Karpas-422 (cell line): ENCODE data around the gene C9orf153. TPM values are rescaled to one million over a fixed set of nuclear protein-coding genes. Genes with fewer than 3 reads are reported as not detected.
"Not testable (repeated sequence)": the region's sequence is repeated elsewhere in the genome, so short reads cannot be mapped to it uniquely, and the experiment has no call there.

Experiments
- DNase-seq: peaks from one replicate; pipeline ENCODE4 v3.0.0-alpha.2; 2015
- H2AFZ ChIP-seq: fragments of 200-600 bp; sonication (generic); 2 replicates; pipeline ENCODE4 v1.6.1; 2014; ENCODE audit warnings: antibody characterized with exemption, low read length, mixed read lengths
- H3K27ac ChIP-seq: fragments of 200-600 bp; sonication (generic); 2 replicates; pipeline ENCODE4 v1.5.1; 2014; ENCODE audit warnings: mild to moderate bottlenecking, low read length, moderate library complexity
- H3K27me3 ChIP-seq: fragments of 200-600 bp; sonication (generic); 2 replicates; pipeline ENCODE4 v1.6.1; 2014; ENCODE audit warnings: low read length, mixed read lengths
- H3K36me3 ChIP-seq: fragments of 200-600 bp; sonication (generic); 2 replicates; pipeline ENCODE4 v1.6.1; 2014; ENCODE audit warnings: low read length, mixed read lengths; ENCODE audit not compliant: insufficient read depth
- H3K4me1 ChIP-seq: fragments of 200-600 bp; sonication (generic); 2 replicates; pipeline ENCODE4 v1.6.1; 2014; ENCODE audit warnings: mild to moderate bottlenecking, low read length, mixed read lengths
- H3K4me2 ChIP-seq: fragments of 200-600 bp; sonication (generic); 2 replicates; pipeline ENCODE4 v1.6.1; 2014; ENCODE audit warnings: low read length, low read depth, mild to moderate bottlenecking; ENCODE audit not compliant: poor library complexity, severe bottlenecking
- H3K4me3 ChIP-seq: fragments of 200-600 bp; sonication (generic); 2 replicates; pipeline ENCODE4 v1.5.1; 2014; ENCODE audit warnings: mild to moderate bottlenecking, antibody characterized with exemption, low read length, mixed read lengths
- H3K79me2 ChIP-seq: fragments of 200-600 bp; sonication (generic); 2 replicates; pipeline ENCODE4 v1.6.1; 2014; ENCODE audit warnings: mild to moderate bottlenecking, low read length, mixed read lengths
- H3K9ac ChIP-seq: fragments of 200-600 bp; sonication (generic); 2 replicates; pipeline ENCODE4 v1.6.0; 2014; ENCODE audit warnings: low read length
- H3K9me2 ChIP-seq: fragments of 200-600 bp; sonication (generic), shearing (Covaris generic); replicated peaks from 2 replicates; pipeline ENCODE4 v1.6.0; 2014; ENCODE audit warnings: mild to moderate bottlenecking, low read length, moderate library complexity; ENCODE audit not compliant: insufficient read depth
- H3K9me3 ChIP-seq: fragments of 300-700, 200-600 bp; sonication (generic); 2 replicates; pipeline ENCODE4 v1.6.1; 2014; ENCODE audit warnings: low read length, mixed read lengths
- H4K20me1 ChIP-seq: fragments of 200-600 bp; sonication (generic); 2 replicates; pipeline ENCODE4 v1.6.1; 2014; ENCODE audit warnings: mild to moderate bottlenecking, antibody characterized with exemption, low read length, low read depth; ENCODE audit not compliant: insufficient read depth
- total RNA-seq: library from RNA; depleted of rRNA; stranded (reverse); fragments of >200 nt; shearing (Covaris generic); gene quantifications from 2 replicates; pipeline ENCODE4 v1.2.3, GENCODE V29; 2014; ENCODE audit warnings: low replicate concordance; rRNA removed

Gene C9orf153
- 2.9 TPM in 1 of 2 replicates, not detected in the other for total RNA-seq

- H3K4me3 ChIP-seq: no peak within 1 kb of the TSS
Measured at GRCh38 chr9:86259557-86259956, at the start of gene C9orf153. TSS of gene C9orf153 (minus strand) at chr9:86259657. CDS start at chr9:86229603, 30,054 bp downstream.

GRCh38 chr9:86308687-86309086, 49.2 kb upstream of the C9orf153 start:
- H3K9ac ChIP-seq: no peak overlapping the region
- H3K36me3 ChIP-seq: peaks cover 67% of the 10 kb centered on the region
- H3K79me2 ChIP-seq: peaks cover 12% of the 10 kb centered on the region; the same call in 1 of the 2 replicates
- no peaks in the 10 kb centered on the region for H4K20me1 ChIP-seq
- H3K9me2 ChIP-seq: no peaks in the 10 kb centered on the region
- no peak overlapping the region for H3K27ac ChIP-seq
- no peak overlapping the region for H2AFZ ChIP-seq
- peaks cover 8% of the 10 kb centered on the region for H3K4me1 ChIP-seq
- no peak for DNase-seq
- H3K4me3 ChIP-seq: no peak overlapping the region
- H3K9me3 ChIP-seq: no peaks in the 10 kb centered on the region
- H3K4me2 ChIP-seq: no peak overlapping the region
- H3K27me3 ChIP-seq: no peaks in the 10 kb centered on the region

More at GRCh38 chr9:86259557-86259956, at the start of gene C9orf153:
- H3K9ac ChIP-seq: no peak within 1 kb of the TSS
- H3K36me3 ChIP-seq: 0 out of 2 replicates have a peak, but pooled peaks cover 5% of the 10 kb centered on the region
- H2AFZ ChIP-seq: no peak within 1 kb of the TSS
- no peaks in the 10 kb centered on the region for H3K27me3 ChIP-seq
- H4K20me1 ChIP-seq: no peaks in the 10 kb centered on the region
- no peak within 1 kb of the TSS for H3K4me2 ChIP-seq
- DNase-seq: no peak
- H3K9me2 ChIP-seq: no peaks in the 10 kb centered on the region
- H3K27ac ChIP-seq: no peak within 1 kb of the TSS
- no peaks in the 10 kb centered on the region for H3K9me3 ChIP-seq
- H3K4me1 ChIP-seq: no peaks in the 10 kb centered on the region
- H3K79me2 ChIP-seq: no peaks in the 10 kb centered on the region

GRCh38 chr9:86304236-86304730, 44.8 kb upstream of the C9orf153 start:
- H3K27ac ChIP-seq: no peak overlapping the region; the same call in 1 of the 2 replicates
- H3K4me1 ChIP-seq: peaks cover 31% of the 10 kb centered on the region
- H2AFZ ChIP-seq: no peak overlapping the region
- no peaks in the 10 kb centered on the region for H3K27me3 ChIP-seq
- no peaks in the 10 kb centered on the region for H4K20me1 ChIP-seq
- DNase-seq: no peak
- no peak overlapping the region for H3K4me3 ChIP-seq
- no peaks in the 10 kb centered on the region for H3K9me3 ChIP-seq
- H3K9ac ChIP-seq: no peak overlapping the region
- peaks cover 13% of the 10 kb centered on the region; the same call in 1 of the 2 replicates for H3K79me2 ChIP-seq
- H3K9me2 ChIP-seq: no peaks in the 10 kb centered on the region
- H3K36me3 ChIP-seq: peaks cover 79% of the 10 kb centered on the region
- no peak overlapping the region for H3K4me2 ChIP-seq

- Histone ChIP-seq H2AFZ (no peak overlapping the region), H3K9ac (no peak overlapping the region), H4K20me1 (no peaks in the 10 kb centered on the region), H3K4me1 (peaks cover 31% of the 10 kb centered on the region), H3K4me3 (no peak overlapping the region), H3K4me2 (no peak overlapping the region), H3K9me3 (no peaks in the 10 kb centered on the region), H3K79me2 (peaks cover 11% of the 10 kb centered on the region; the same call in 1 of the 2 replicates), H3K27ac (no peak overlapping the region), H3K9me2 (no peaks in the 10 kb centered on the region), H3K27me3 (no peaks in the 10 kb centered on the region), H3K36me3 (peaks cover 73% of the 10 kb centered on the region)
- no peak for DNase-seq
Measured at GRCh38 chr9:86303316-86303975, 44.0 kb upstream of the C9orf153 start.

GRCh38 chr9:86301686-86302085, 42.2 kb upstream of the C9orf153 start:
- no peak for DNase-seq
- Histone ChIP-seq H3K4me3 (no peak overlapping the region), H3K9me3 (no peaks in the 10 kb centered on the region), H3K9ac (no peak overlapping the region), H3K27ac (peak overlapping the region; percentile 75), H3K36me3 (peaks cover 76% of the 10 kb centered on the region), H3K9me2 (no peaks in the 10 kb centered on the region), H4K20me1 (no peaks in the 10 kb centered on the region), H3K4me2 (peak overlapping the region; percentile 8), H2AFZ (no peak overlapping the region), H3K27me3 (no peaks in the 10 kb centered on the region), H3K4me1 (peaks cover 31% of the 10 kb centered on the region), H3K79me2 (peaks cover 11% of the 10 kb centered on the region; the same call in 1 of the 2 replicates)

GRCh38 chr9:86300701-86301100, 41.2 kb upstream of the C9orf153 start:
- Histone ChIP-seq H3K36me3 (peaks cover 73% of the 10 kb centered on the region), H3K79me2 (peaks cover 18% of the 10 kb centered on the region; the same call in 1 of the 2 replicates), H3K9ac (no peak overlapping the region), H2AFZ (no peak overlapping the region), H3K27me3 (no peaks in the 10 kb centered on the region), H3K9me2 (no peaks in the 10 kb centered on the region), H4K20me1 (no peaks in the 10 kb centered on the region), H3K4me3 (no peak overlapping the region), H3K27ac (peak overlapping the region; percentile 75), H3K9me3 (no peaks in the 10 kb centered on the region), H3K4me1 (peaks cover 31% of the 10 kb centered on the region), H3K4me2 (peak overlapping the region; percentile 14)
- peak; percentile 53 for DNase-seq

GRCh38 chr9:86298873-86299272, 39.4 kb upstream of the C9orf153 start:
- DNase-seq: no peak
- Histone ChIP-seq H3K4me1 (peaks cover 23% of the 10 kb centered on the region), H3K9me3 (no peaks in the 10 kb centered on the region), H3K9me2 (no peaks in the 10 kb centered on the region), H3K9ac (no peak overlapping the region), H3K27ac (no peak overlapping the region), H3K27me3 (no peaks in the 10 kb centered on the region), H3K4me3 (no peak overlapping the region), H3K36me3 (peaks cover 62% of the 10 kb centered on the region), H4K20me1 (no peaks in the 10 kb centered on the region), H2AFZ (no peak overlapping the region), H3K4me2 (no peak overlapping the region), H3K79me2 (peaks cover 12% of the 10 kb centered on the region; the same call in 1 of the 2 replicates)

GRCh38 chr9:86290341-86290740, 30.9 kb upstream of the C9orf153 start:
- 0 out of 2 replicates have a peak overlapping the region, but pooled peaks have one; percentile 9 for H3K27ac ChIP-seq
- H4K20me1 ChIP-seq, H2AFZ ChIP-seq, H3K9me2 ChIP-seq, H3K4me2 ChIP-seq, H3K27me3 ChIP-seq, H3K9me3 ChIP-seq, H3K9ac ChIP-seq, H3K4me3 ChIP-seq, DNase-seq: not testable (repeated sequence)
- peaks cover 16% of the 10 kb centered on the region; the same call in 1 of the 2 replicates for H3K36me3 ChIP-seq
- H3K4me1 ChIP-seq: peaks cover 33% of the 10 kb centered on the region
- H3K79me2 ChIP-seq: peaks cover 22% of the 10 kb centered on the region
